GM21786 (cell line): Measurements from ENCODE around the gene GOLGA6L7.
"Not testable (repeated sequence)": the region's sequence is repeated elsewhere in the genome, so short reads cannot be mapped to it uniquely, and the experiment has no call there.

Source experiments
- ATAC-seq: cut with Tn5 transposase; IDR thresholded peaks from one replicate; pipeline ENCODE4 v1.9.1; 2021; ENCODE audit not compliant: unreplicated experiment

The GOLGA6L7 gene

DNA sequence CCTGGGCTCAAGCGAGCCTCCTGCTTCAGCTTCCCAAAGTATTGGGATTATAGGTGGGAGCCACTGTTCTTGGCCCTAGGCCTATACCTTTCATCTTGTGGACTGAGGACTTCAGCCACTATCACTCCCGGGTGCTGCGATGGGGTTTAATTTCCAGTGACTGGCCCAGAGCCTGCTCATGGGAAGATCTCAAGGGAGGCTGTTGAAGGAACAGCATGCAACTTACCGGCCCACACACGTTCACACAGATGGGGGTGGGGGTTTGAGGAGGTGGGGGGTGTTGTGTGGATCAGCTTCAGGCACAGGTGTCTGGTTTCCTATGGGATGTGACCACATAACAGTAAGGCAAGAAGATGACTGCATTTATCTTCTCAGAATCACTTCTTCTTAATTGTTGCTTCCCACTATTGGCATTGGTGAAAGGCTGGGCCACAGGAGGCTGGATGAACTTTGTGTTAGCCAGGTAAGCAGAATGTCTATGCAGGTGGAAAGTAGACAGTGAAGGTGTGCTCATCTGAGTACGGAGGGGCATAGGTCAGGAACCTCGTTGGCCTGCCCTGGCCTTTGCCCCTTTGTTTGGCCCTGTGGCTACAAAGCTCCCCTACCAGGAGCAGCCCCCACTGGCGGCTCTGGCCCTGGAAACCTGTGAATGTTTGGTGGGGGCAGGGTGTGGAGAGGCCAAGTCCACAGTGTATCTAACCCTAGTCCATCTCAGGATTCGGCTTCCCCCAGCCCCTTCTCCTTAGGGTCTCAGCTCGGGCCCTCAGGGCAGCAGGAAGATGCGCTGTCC, 35.9 kb upstream of the GOLGA6L7 start:
- ATAC-seq, result no peak

DNA sequence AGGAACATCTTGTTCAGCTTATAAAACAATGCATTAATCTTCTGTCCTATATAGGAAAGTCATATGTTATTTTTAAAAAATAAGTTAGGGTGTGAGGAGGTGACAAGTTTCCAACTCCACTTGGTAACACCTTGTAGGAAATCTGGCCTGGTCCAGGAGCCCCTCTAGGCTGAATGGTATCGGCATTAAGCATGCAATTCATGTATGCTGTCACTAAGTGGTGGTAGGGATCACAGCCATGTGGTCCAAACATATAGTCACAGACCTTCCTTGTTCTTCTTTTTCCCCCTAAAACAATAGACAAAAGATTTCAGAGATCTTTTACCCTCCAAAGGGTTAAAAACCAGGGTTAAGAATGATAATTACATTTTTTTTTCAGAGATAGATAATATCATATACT, 33.2 kb upstream of the GOLGA6L7 start:
- no peak for ATAC-seq

DNA sequence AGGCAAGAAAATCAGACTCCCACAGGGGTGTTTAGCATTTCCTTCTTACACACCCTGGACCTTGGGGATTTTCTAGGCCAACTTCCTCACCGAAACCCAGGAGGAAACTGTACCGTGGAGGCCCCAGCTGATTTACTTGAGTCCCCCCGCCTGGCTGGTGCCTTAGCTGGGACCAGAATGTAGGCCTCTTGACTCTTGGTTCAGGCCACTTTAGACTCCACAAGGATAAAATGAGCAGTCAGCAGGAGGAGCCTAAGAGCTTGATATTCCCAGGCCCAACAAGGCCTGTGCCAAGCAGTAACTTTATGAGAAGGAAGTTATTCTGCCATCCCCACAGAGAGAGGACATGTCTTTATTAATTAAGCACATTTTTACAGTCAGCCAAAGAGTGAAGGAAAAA, 32.7 kb upstream of the GOLGA6L7 start:
- ATAC-seq, result no peak

DNA sequence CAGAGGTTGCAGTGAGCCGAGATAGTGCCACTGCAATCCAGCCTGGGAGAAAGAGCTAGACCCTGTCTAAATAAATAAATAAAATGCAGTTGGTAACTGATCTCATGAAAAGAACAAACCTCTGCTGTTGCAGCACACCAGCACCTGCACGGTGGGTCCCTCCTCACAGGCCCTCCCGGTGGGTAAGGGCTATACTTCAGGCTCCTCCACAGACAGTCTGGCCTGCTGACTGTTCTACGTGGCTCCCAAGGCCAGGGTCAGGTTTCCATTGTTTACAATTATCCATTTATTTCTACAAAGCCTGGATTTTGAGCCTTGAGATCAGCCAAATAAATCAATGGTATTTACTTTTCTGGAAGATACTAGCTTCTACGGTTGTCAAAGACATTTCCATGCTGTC, 32.2 kb upstream of the GOLGA6L7 start:
- ATAC-seq, result no peak

DNA sequence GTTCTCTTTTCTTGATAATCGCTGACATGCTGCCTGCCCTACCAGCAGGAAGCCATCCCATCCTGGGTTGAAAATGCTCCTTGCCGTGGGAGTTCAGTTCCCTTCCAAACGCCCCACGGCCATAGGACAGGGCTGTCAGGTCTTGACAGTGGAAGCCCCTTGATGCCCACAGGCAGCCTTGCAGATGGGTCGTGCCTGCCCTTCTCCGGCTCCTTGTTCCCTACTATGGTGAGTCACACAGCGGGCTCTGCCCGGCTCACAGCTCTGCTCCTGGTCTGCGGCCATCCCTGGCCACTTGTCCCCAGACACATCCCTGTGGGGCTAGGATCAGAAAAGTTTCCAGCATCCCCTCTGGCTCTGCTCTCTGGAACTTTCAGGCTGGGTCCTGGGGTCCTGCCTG, 31.1 kb upstream of the GOLGA6L7 start:
- no peak for ATAC-seq

DNA sequence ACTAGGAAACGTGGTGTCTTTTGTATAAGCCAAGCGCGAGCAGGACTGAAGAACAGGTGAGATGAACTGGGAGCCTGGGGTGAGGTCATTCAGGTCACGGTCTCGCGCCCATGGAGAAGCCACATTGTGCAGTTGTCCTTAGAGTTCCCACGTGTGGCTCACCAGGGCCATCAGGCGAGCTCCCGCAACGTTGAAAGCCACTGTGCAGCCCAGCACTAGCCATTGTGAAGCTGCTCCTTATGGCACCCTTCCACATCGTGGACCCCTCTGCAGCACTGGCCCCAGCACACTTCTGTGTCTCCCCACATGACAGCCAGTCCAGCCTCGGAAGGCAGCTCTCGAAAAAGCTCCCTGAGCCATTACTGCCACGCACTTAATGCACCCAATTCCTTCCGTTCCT, 29.8 kb upstream of the GOLGA6L7 start:
- ATAC-seq, result no peak

DNA sequence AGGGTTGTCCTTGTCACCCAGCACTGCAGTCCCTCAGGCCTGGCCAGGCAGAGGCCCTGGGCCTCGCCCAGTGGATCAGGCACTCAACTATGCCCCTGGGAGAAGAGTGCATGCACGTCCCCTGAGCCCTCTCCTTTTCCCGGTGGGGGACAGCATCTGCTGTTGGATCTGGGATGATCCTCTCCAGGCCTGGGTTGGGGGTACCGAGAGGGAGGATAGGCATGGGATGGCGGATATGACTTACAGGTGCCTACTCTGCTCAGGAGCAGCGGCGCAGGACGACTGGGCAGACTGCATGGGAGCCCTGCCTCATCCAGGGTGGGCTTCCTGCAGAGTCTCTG, 28.4 kb upstream of the GOLGA6L7 start:
- ATAC-seq, result no peak

DNA sequence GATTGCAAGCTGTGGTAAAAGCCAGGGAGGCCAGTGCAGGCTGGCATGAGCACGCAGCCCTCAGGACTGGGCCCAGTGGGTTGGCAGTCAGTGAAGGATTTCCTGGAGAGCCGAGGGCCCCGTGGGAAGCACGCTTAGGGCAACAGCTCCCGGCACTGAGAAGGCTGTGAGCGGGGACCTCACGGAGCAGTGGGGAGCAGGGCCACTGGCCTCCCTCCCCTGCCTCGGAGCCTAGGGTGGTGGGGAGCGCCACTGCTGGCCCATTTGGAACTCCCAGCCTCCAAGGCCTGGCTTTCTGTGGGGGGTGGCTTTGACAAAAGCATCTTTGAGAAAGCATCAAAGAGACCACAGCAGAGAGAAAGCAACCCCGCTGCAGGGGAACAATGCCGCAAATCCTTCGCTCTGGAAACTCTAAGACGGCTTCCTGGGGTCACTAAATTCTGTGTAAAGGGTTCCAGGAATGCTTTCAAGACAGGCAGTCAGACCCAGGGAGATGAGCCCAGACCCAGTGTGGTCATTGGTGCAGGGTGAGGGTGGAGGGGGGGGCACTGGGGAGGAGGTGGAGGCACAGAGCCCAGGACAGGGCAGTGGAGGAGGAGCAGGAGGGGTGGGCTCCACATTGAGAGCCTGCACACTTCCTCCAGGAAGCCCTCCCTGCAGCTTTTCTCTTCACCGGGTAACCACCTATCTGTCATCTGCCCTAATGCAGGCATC, 27.8 kb upstream of the GOLGA6L7 start:
- ATAC-seq, result no peak

DNA sequence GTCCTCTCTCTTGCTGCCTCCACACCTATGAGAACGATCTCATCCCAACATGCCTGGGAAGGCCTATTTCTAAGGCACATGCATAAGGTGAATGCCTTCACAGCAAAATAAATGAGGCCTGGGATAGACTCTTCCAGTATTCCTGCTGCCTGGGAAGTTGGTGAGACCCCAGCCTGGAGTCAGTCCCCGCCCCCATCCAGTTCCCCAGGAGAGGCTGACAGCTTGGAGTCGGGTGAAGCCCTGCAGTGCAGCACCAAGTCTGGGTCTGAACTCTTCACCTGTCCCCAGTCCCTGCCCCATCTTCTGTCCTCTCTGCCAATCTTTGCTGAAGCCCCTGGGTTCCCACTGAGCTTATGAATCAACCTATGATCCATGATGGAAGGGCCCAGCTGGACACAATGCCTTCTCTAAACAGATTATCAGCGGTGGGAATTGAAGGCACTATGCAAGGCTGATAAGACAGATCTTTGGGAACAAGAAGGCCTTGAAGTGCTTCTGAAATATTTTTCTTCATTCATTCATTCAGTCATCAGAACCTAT, 27.1 kb upstream of the GOLGA6L7 start:
- ATAC-seq, result no peak

DNA sequence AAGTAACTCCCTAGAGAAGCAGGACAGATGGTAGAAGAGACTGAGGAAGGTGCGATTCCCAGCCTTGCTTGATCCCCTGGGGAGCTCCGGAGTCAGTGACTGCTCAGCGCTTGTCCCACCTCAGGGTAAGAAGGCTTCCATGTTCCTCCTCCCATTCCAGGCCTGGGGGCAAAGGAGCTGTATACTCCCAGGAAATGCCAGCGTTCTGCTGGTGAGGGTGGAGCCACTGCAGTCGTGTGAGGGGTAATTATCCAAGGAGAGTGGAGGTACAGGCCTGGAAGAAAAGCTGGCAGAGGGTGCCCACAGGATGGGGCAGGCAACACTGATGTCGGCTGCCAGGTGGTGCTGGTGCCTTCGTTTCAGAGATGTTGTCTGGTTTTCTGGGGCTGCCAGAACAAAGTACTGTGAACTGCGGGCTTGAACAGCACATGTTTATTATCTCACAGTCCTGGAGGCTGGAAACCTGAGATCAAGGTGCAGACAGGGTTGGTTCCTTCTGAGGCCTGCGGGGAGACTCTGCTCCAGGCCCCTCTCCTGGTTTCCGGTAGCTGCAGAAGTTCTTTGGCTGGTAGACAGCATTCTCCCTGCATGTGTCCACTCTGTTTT, 25.2 kb upstream of the GOLGA6L7 start:
- no peak for ATAC-seq

DNA sequence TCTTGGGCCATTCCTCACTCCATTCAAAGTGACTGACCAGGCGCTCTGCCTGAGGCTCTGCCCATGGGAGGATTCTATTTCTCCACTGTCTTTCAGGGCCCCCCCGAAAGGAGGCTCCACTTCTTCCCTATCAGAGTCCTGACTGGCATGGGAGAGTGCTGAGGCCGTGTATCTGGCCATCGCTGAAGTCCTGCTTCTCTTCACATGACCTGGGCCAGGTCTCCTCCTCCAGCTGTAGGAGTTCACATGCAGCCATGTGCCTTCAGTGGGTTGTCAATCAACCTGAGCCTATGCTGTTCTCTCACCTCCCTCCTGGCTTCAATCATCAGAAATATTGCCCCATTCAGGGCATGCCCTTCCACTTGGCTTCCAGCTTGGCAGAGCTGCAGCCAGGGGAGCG, 24.6 kb upstream of the GOLGA6L7 start:
- no peak for ATAC-seq

DNA sequence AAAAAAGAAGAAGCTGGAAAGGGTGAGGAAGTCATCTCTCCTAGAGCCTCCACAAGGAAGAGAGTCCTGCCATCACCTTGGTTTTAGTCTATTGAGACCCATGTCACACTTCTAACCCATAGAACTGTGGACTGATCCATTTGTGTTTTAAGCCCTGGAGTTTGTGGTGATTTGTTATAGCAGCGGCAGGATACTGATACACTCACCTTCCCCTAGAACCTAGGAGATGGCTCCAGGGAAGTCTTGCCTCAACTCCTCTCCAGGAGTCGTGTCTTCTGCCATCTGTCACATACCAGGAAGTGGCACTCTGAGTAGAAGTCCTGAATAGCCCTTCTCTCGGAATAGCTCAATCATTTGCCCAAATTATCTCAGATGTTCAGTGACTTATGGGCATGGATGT, 22.7 kb upstream of the GOLGA6L7 start:
- ATAC-seq, result no peak

DNA sequence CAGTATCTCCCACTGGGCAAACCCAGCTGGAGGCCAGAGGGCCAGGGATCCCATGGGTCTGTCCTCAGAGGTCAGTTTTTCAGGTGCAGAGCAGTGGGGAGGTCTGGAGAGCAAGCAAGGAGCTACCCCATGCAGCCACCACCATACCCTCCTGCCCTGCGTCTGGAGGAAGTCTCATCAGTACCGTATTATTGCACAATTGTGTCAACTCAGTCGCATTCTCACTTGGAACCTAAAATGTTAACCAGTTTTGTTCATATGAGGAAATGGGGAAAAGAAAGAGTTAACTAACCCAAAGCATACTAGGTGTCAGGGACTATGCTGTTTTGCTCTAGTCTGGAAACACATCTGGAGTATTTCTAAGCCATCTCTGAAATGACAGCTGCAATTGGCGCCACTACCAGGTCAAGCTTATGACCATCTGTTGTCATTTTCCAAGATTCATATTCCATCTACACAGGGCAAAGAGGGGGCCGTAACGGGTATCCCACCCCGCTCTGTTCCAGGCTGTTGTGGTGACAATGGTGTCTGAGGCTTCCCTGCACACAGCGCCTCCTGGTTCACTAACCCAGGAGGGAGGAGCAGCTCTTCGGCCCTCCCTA, 20.4 kb upstream of the GOLGA6L7 start:
- ATAC-seq, result no peak

DNA sequence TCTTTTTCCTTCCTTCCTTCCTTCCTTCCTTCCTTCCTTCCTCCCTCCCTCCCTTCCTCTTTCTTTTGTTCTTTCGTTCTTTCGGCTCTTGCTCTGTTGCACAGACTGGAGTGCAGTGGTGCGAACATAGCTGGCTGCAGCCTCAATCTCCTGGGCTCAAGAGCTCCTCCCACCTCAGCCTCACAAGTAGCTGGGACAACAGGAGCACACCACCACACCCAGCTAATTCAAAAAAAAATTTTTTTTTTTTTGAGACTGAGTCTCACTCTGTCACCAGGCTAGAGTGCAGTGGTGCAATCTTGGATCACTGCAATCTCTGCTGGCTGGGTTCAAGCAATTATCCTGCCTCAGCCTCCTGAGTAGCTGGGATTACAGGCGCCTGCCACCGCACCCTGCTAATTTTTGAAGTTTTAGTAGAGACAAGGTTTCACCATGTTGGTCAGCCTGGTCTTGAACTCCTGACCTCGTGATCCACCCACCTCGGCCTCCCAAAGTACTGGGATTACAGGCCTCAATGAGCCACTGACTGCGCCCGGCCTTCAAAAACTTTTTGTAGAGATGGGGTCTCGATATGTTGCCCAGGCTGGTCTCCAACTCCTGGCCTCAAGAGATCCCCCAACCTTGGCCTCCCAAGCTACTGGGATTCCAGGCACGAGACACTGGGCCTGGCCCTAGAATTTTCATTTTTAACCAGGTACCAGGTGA, 13.3 kb upstream of the GOLGA6L7 start:
- ATAC-seq, result not testable (repeated sequence)

DNA sequence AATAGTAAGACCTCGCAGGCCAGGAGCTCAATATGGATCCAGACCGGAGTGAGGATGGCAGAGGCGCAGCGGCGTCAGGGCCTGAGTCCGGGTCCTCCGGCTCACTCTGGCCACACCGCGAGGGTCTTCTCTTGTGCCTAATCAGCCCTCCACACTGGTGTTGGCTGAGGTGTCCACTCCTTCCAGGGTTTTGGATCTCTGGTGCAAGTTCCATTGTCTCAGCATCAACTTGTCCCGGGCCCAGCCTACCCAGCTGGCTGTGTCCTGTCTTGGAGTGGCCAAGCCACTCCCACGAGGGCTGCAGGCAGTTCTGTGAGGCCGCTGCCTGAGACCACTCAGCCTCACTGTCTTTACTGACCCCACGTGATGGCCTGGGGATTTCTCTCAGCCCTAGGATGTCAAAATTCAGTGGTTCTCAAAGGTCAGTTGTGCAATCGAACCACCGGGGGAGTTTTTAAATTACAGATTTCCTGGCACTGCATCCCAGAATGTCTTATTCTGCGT, 12.6 kb upstream of the GOLGA6L7 start:
- no peak for ATAC-seq

DNA sequence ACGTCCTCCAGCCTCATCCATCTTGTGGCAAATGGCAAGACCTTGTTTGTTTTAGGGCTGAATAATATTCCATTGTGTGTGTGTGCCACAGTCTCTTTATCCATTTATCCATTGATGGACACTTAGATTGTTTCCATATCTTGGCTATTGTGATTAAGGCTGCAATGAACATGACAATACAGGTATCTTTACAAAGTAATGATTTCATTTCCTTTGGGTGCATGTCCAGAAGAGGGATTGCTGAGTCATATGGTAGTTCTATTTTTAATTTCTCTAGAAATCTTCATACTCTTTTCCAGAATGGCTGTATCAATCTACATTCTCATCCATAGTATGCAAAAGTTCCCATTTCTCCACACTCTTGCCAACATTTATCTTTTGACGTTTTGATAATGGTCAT, 6.1 kb upstream of the GOLGA6L7 start:
- ATAC-seq, result not testable (repeated sequence)

DNA sequence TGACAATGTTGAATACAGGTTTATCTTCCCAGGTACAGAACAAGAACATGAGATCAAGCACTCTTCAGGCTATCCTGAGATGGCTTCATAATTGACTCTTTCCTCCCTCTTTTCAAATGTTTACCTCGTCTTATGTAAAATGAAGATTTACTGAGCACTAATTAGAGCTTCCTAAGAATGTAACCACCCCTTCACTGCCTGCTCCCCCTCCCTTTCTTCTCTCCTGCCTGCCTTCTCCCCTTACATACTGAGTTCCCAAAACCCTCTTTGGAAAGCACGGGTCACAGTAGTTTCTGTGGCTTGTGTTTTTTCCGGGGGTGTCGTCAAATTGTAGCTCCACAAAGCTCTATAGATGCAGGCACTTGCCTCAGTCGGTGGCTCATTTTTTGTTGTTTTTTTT, 5.2 kb upstream of the GOLGA6L7 start:
- ATAC-seq, result not testable (repeated sequence)

DNA sequence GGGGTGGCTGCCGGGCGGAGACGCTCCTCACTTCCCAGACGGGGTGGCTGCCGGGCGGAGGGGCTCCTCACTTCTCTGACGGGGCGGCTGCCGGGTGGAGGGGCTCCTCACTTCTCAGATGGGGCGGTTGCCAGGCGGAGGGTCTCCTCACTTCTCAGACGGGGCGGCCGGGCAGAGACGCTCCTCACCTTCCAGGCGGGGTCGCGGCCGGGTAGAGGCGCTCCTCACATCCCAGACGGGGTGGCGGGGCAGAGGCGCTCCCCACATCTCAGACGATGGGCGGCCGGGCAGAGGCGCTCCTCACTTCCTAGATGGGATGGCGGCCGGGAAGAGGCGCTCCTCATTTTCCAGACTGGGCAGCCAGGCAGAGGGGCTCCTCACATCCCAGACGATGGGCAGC, 1.3 kb upstream of the GOLGA6L7 start:
- ATAC-seq, result not testable (repeated sequence)

DNA sequence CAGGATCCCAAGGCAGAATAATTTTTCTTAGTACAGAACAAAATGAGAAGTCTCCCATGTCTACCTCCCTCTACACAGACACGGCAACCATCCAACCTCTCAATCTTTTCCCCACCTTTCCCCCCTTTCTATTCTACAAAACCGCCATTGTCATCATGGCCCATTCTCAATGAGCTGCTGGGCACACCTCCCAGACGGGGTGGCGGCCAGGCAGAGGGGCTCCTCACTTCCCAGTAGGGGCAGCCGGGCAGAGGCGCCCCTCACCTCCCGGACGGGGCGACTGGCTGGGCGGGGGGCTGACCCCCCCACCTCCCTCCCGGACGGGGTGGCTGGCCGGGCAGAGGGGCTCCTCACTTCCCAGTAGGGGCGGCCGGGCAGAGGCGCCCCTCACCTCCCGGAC, 827 bp upstream of the GOLGA6L7 start:
- ATAC-seq, result not testable (repeated sequence)

DNA sequence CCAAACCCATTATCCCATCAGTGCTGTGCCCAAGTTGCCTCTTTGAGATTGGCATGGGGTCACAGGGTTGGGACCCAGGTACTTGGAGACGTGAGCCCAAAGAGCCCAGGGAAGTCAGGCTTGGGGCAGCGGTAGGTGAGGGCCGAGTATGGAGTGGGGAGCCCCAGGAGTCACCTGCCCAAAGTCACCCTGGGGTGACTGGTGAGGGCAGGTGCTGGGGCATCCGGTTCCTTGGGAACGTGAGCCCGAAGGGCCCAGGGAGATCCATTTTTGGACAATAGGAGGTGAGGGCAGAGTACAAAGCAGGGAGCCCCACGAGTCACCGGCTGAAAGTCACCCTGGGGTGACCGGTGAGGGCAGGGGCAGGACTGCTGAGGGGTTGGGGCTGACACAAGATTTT, 485 bp downstream of the GOLGA6L7 start:
- not testable (repeated sequence) for ATAC-seq

DNA sequence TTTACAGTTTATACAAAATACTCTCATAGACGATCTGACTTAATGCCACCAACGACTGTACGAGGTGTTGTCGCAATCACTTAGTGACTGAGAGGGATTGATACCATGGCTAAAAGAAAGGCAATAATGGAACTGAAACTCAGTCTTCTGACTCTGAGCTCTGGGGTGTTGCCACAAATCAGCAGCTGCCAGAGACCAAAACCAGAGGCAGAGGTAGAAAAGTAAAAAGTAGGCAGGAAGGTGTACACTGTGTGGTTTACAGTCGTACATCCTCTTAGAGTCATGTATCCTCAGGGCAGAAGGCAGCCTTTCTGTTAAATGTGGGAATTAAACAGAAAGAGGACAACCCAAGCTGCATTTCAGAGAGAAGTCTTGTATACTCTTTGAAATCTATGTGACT, 1.2 kb downstream of the GOLGA6L7 start:
- not testable (repeated sequence) for ATAC-seq
